Testis (tissue), 2 donors: Measurements from ENCODE around the gene ANKRD33B.

ENCODE experiments used
- POLR2A ChIP-seq: fragments of 450-650 bp; IDR thresholded peaks from one replicate; pipeline ENCODE4 v1.6.1; 2017; ENCODE audit warnings: antibody characterized with exemption, mild to moderate bottlenecking, moderate library complexity
- TF ChIP-seq, protein P1 (sequence below), 3 experiments: fragments of 450-650 bp in 2 of 3; fragments of 200-600 bp in 1 of 3; sonication (generic) in 1 of 3; IDR thresholded peaks; one replicate each; pipeline ENCODE4 v1.5.1; 2016 to 2019; ENCODE audit warnings: antibody characterized with exemption in 3 of 3, mild to moderate bottlenecking in 2 of 3, moderate library complexity in 1 of 3

DNA sequence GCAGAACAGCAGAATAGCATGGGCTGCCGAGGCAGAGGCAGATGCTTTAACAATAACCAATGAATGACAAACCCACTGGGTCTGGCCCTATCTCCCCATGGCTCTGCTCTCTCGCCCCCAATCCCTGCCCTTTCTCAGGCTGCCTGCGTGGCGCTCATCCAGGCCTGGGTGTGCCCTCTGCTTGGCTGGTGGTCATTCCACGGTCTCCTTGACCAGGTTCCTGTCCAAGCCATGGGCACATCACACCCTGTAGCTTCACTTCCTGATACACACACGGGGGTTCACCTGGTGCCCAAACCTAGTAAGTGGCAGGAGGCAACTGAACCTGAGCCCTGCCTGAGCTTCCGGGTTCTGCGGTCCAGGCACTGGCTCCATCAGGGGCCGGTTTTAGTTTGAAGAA is 109.5 kb downstream of the ANKRD33B start:
- TF ChIP-seq, protein P1, sequence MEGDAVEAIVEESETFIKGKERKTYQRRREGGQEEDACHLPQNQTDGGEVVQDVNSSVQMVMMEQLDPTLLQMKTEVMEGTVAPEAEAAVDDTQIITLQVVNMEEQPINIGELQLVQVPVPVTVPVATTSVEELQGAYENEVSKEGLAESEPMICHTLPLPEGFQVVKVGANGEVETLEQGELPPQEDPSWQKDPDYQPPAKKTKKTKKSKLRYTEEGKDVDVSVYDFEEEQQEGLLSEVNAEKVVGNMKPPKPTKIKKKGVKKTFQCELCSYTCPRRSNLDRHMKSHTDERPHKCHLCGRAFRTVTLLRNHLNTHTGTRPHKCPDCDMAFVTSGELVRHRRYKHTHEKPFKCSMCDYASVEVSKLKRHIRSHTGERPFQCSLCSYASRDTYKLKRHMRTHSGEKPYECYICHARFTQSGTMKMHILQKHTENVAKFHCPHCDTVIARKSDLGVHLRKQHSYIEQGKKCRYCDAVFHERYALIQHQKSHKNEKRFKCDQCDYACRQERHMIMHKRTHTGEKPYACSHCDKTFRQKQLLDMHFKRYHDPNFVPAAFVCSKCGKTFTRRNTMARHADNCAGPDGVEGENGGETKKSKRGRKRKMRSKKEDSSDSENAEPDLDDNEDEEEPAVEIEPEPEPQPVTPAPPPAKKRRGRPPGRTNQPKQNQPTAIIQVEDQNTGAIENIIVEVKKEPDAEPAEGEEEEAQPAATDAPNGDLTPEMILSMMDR (IDR thresholded peaks at IDR 0.05): no peak
- TF ChIP-seq POLR2A: no peak
